ENCODE measurements around the gene ACER3.
"Not testable (repeated sequence)": the region's sequence is repeated elsewhere in the genome, so short reads cannot be mapped to it uniquely, and the experiment has no call there.

The ACER3 gene

DNA sequence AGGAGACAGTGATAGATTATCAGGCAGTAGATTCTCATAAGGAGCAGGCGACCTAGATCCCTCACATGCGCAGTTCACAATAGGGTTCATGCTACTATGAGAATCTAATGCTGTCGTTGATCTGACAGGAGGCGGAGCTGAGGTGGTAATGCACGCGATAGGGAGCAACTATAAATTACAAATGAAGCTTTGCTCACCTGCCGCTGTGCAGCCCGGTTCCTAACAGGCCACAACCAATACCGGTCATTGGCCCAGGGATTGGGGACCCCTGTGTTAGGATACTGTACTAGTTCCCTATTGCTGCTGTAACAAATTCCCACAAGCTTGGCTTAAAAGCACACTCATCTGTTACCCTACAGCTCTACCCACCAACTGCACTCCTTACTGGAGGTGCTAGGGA lies 184.2 kb downstream of the ACER3 start:
- Histone ChIP-seq H3K27ac (replicated peaks; ENCODE audit: low read length) (no peak overlapping the region), H2BK12ac (ENCODE audit: low read length) (no peak overlapping the region), H2AK5ac (ENCODE audit: low read depth, low read length) (no peak overlapping the region), H3K4ac (ENCODE audit: low read length) (no peak overlapping the region), H3K79me1 (ENCODE audit: low read depth, low read length) (no peaks in the 10 kb centered on the region), H4K8ac (ENCODE audit: low read depth, low read length) (no peak overlapping the region), H2AFZ (ENCODE audit: low read length) (no peak overlapping the region), H3K36me3 (replicated peaks in 1 of 2; ENCODE audit: control insufficient read depth in 2 of 2, insufficient read depth in 2 of 2, low read length in 2 of 2) (no peaks in the 10 kb centered on the region), H3K4me2 (ENCODE audit: insufficient read depth, low read length, poor library complexity, severe bottlenecking) (no peak overlapping the region), H3K9ac (ENCODE audit: low read depth, low read length, poor library complexity) (no peak overlapping the region), H2BK120ac (ENCODE audit: low read depth, low read length) (no peak overlapping the region), H3K9me3 (replicated peaks in 1 of 2; ENCODE audit: control insufficient read depth in 2 of 2, insufficient read depth in 1 of 2, low read depth in 1 of 2, low read length in 2 of 2) (peaks cover 0 to 10% of the 10 kb centered on the region in 2 donors), H3K14ac (ENCODE audit: low read length) (no peak overlapping the region), H2BK15ac (ENCODE audit: low read length) (no peak overlapping the region), H3K18ac (ENCODE audit: low read length) (no peak overlapping the region), H3K23ac (ENCODE audit: low read depth, low read length, poor library complexity) (no peak overlapping the region), H3K4me3 (ENCODE audit: low read length in 2 of 2) (no peak overlapping the region), H3K27me3 (ENCODE audit: control insufficient read depth in 3 of 3, insufficient read depth in 3 of 3, low read depth in 1 of 3, low read length in 3 of 3) (peaks cover 6 to 23% (median 19%) of the 10 kb centered on the region in 3 experiments), H4K91ac (ENCODE audit: low read depth, low read length, poor library complexity) (no peak overlapping the region), H3K4me1 (ENCODE audit: control insufficient read depth in 2 of 2, insufficient read depth in 1 of 2, low read depth in 1 of 2, low read length in 2 of 2) (peaks cover 3% of the 10 kb centered on the region in 2 donors), H2BK5ac (ENCODE audit: low read length) (no peak overlapping the region)
- no CpG with 5 or more reads among the region's 9 CpGs for WGBS, 2 donors (ENCODE audit: extremely low coverage in 2 of 2, insufficient read length in 2 of 2, insufficient replicate concordance in 1 of 2)
- no peak for DNase-seq (ENCODE audit: low spot score)

DNA sequence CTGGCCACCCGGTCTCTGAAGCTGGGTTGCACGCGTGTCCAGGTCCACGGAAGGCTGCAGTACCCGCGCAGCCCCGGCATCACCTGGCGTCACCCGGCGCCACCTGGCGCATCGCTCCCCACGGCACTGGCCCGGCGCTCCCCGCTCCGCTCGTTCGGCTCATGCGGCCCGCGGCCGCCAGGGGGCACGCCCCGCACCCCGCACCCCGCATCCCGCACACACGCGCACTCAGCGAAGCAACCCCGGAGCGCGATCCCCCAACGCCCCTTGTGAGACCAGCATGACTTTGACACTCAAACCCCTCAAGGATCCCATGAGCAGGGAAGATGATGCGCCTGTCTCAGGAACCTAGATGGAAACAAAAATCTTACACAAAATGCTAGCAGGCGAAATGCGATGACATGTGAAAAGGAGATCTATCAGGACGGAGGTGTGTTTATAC lies 185.4 kb downstream of the ACER3 start:
- peak; percentile 56 for DNase-seq (ENCODE audit: low spot score)
- H4K8ac ChIP-seq (ENCODE audit: low read depth, low read length): no peak overlapping the region
- no peak overlapping the region for H3K4me3 ChIP-seq (ENCODE audit: low read length in 2 of 2)
- peaks cover 0 to under 1% of the 10 kb centered on the region in 2 donors for H3K9me3 ChIP-seq (replicated peaks in 1 of 2; ENCODE audit: control insufficient read depth in 2 of 2, insufficient read depth in 1 of 2, low read depth in 1 of 2, low read length in 2 of 2)
- H2BK120ac ChIP-seq (ENCODE audit: low read depth, low read length): no peak overlapping the region
- H3K4me2 ChIP-seq (ENCODE audit: insufficient read depth, low read length, poor library complexity, severe bottlenecking): peak overlapping the region; percentile 56
- H3K79me1 ChIP-seq (ENCODE audit: low read depth, low read length): no peaks in the 10 kb centered on the region
- H4K91ac ChIP-seq (ENCODE audit: low read depth, low read length, poor library complexity): no peak overlapping the region
- H2AK5ac ChIP-seq (ENCODE audit: low read depth, low read length): no peak overlapping the region
- no CpG with 5 or more reads among the region's 39 CpGs for WGBS, 2 donors (ENCODE audit: extremely low coverage in 2 of 2, insufficient read length in 2 of 2, insufficient replicate concordance in 1 of 2)
- no peaks in the 10 kb centered on the region for H3K36me3 ChIP-seq (replicated peaks in 1 of 2; ENCODE audit: control insufficient read depth in 2 of 2, insufficient read depth in 2 of 2, low read length in 2 of 2)
- H2BK5ac ChIP-seq (ENCODE audit: low read length): no peak overlapping the region
- no peak overlapping the region for H3K27ac ChIP-seq (replicated peaks; ENCODE audit: low read length)
- H3K4ac ChIP-seq (ENCODE audit: low read length): no peak overlapping the region
- H3K27me3 ChIP-seq (ENCODE audit: control insufficient read depth in 3 of 3, insufficient read depth in 3 of 3, low read depth in 1 of 3, low read length in 3 of 3): peaks cover 0 to 16% (median 11%) of the 10 kb centered on the region in 3 experiments
- H2BK15ac ChIP-seq (ENCODE audit: low read length): no peak overlapping the region
- H3K4me1 ChIP-seq (ENCODE audit: control insufficient read depth in 2 of 2, insufficient read depth in 1 of 2, low read depth in 1 of 2, low read length in 2 of 2): peaks cover 1 to 3% of the 10 kb centered on the region in 2 donors
- H2BK12ac ChIP-seq (ENCODE audit: low read length): no peak overlapping the region
- no peak overlapping the region for H3K23ac ChIP-seq (ENCODE audit: low read depth, low read length, poor library complexity)
- H2AFZ ChIP-seq (ENCODE audit: low read length): peak overlapping the region; percentile 75
- H3K18ac ChIP-seq (ENCODE audit: low read length): no peak overlapping the region
- no peak overlapping the region for H3K9ac ChIP-seq (ENCODE audit: low read depth, low read length, poor library complexity)
- no peak overlapping the region for H3K14ac ChIP-seq (ENCODE audit: low read length)

DNA sequence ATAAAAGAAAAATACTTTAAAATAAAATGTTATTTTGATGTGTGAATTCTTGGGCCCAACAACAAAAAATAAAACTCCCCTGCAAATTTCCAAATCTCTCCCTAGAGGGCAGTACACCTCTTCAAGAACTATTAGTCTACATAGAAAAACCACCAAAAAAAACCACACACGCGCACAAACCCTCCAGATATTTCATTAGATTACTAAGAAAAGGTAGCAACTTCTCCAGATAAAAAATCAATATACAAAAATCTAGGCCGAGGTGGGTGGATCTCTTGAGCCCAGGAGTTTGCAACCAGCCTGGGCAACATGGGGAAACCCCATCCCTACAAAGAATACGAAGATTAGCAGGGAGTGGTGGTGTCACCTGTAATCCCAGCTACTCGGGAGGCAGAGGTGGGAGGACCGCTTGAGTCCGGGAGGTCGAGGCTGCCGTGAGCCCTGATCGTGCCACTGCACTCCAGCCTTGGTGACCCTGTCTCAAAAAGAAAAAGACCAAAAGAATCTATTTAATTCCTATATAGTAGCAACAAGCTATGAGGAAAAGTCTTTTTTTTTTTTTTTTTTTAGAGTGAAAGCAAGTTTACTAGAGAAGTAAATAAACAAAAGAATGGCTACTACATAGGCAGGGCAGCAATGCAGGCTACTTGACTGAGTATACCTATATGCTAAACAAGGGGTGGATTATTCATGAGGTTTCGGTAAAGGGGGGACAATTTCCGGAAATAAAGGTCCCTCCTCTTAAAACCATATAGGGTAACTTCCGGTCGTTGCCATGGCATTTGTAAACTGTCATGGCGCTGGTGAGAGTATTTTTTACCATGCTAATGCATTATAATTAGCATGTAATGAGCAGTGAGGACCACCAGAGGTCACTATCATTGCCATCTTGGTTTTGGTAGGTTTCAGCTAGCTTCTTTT lies 186.5 kb downstream of the ACER3 start:
- H2BK15ac ChIP-seq (ENCODE audit: low read length): no peak overlapping the region
- no peaks in the 10 kb centered on the region for H3K36me3 ChIP-seq (replicated peaks in 1 of 2; ENCODE audit: control insufficient read depth in 2 of 2, insufficient read depth in 2 of 2, low read length in 2 of 2)
- H3K9ac ChIP-seq (ENCODE audit: low read depth, low read length, poor library complexity): no peak overlapping the region
- H2BK12ac ChIP-seq (ENCODE audit: low read length): no peak overlapping the region
- H3K4me1 ChIP-seq (ENCODE audit: control insufficient read depth in 2 of 2, insufficient read depth in 1 of 2, low read depth in 1 of 2, low read length in 2 of 2): peaks cover 1 to 3% of the 10 kb centered on the region in 2 donors
- H4K91ac ChIP-seq (ENCODE audit: low read depth, low read length, poor library complexity): no peak overlapping the region
- no peak overlapping the region for H2BK5ac ChIP-seq (ENCODE audit: low read length)
- no peaks in the 10 kb centered on the region for H3K79me1 ChIP-seq (ENCODE audit: low read depth, low read length)
- no peak overlapping the region for H4K8ac ChIP-seq (ENCODE audit: low read depth, low read length)
- H3K4me3 ChIP-seq (ENCODE audit: low read length in 2 of 2): peak overlapping the region in 1 of 2 donors; percentile 25
- H2BK120ac ChIP-seq (ENCODE audit: low read depth, low read length): no peak overlapping the region
- H3K4me2 ChIP-seq (ENCODE audit: insufficient read depth, low read length, poor library complexity, severe bottlenecking): peak overlapping the region; percentile 2
- H2AK5ac ChIP-seq (ENCODE audit: low read depth, low read length): no peak overlapping the region
- peak; percentile 67 for DNase-seq (ENCODE audit: low spot score)
- peak overlapping the region; percentile 73 for H2AFZ ChIP-seq (ENCODE audit: low read length)
- no peak overlapping the region for H3K23ac ChIP-seq (ENCODE audit: low read depth, low read length, poor library complexity)
- no peak overlapping the region for H3K14ac ChIP-seq (ENCODE audit: low read length)
- H3K27me3 ChIP-seq (ENCODE audit: control insufficient read depth in 3 of 3, insufficient read depth in 3 of 3, low read depth in 1 of 3, low read length in 3 of 3): peaks cover 0 to 16% (median 10%) of the 10 kb centered on the region in 3 experiments
- no CpG with 5 or more reads among the region's 15 CpGs for WGBS, 2 donors (ENCODE audit: extremely low coverage in 2 of 2, insufficient read length in 2 of 2, insufficient replicate concordance in 1 of 2)
- no peak overlapping the region for H3K4ac ChIP-seq (ENCODE audit: low read length)
- no peak overlapping the region for H3K27ac ChIP-seq (replicated peaks; ENCODE audit: low read length)
- H3K18ac ChIP-seq (ENCODE audit: low read length): no peak overlapping the region
- H3K9me3 ChIP-seq (replicated peaks in 1 of 2; ENCODE audit: control insufficient read depth in 2 of 2, insufficient read depth in 1 of 2, low read depth in 1 of 2, low read length in 2 of 2): no peaks in the 10 kb centered on the region

DNA sequence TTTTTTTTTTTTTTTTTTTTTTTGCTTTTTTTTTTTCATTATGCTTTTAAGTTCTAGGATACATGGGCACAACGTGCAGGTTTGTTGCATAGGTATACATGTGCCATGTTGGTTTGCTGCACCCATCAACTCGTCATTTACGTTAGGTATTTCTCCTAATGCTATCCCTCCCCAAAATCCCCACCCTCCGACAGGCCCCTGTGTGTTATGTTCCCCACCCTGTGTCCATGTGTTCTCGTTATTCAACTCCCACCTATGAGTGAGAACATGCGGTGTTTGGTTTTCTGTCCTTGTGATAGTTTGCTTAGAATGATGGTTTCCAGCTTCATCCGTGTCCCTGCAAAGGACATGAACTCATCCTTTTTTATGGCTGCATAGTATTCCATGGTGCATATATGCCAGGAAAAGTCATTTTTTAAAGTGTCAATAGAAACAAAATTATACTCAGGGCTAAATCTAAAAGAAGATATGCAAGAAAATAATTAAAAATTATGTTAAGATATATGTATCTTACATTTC lies 187.3 kb downstream of the ACER3 start:
- not testable (repeated sequence) for DNase-seq (ENCODE audit: low spot score)
- peaks cover 0 to 16% (median 10%) of the 10 kb centered on the region in 3 experiments for H3K27me3 ChIP-seq (ENCODE audit: control insufficient read depth in 3 of 3, insufficient read depth in 3 of 3, low read depth in 1 of 3, low read length in 3 of 3)
- no CpG with 5 or more reads among the region's 7 CpGs for WGBS, 2 donors (ENCODE audit: extremely low coverage in 2 of 2, insufficient read length in 2 of 2, insufficient replicate concordance in 1 of 2)

More for the DNA sequence above, 187.3 kb downstream of the ACER3 start:
- H2BK15ac ChIP-seq (ENCODE audit: low read length); H3K36me3 ChIP-seq (replicated peaks in 1 of 2; ENCODE audit: control insufficient read depth in 2 of 2, insufficient read depth in 2 of 2, low read length in 2 of 2); H3K4me3 ChIP-seq (ENCODE audit: low read length in 2 of 2); H3K4me1 ChIP-seq (ENCODE audit: control insufficient read depth in 2 of 2, insufficient read depth in 1 of 2, low read depth in 1 of 2, low read length in 2 of 2); H3K27ac ChIP-seq (replicated peaks; ENCODE audit: low read length); H3K14ac ChIP-seq (ENCODE audit: low read length); H4K8ac ChIP-seq (ENCODE audit: low read depth, low read length); H3K4ac ChIP-seq (ENCODE audit: low read length); H3K79me1 ChIP-seq (ENCODE audit: low read depth, low read length); H4K91ac ChIP-seq (ENCODE audit: low read depth, low read length, poor library complexity); H3K9me3 ChIP-seq (replicated peaks in 1 of 2; ENCODE audit: control insufficient read depth in 2 of 2, insufficient read depth in 1 of 2, low read depth in 1 of 2, low read length in 2 of 2); H3K4me2 ChIP-seq (ENCODE audit: insufficient read depth, low read length, poor library complexity, severe bottlenecking); H2BK5ac ChIP-seq (ENCODE audit: low read length); H3K18ac ChIP-seq (ENCODE audit: low read length); H2AK5ac ChIP-seq (ENCODE audit: low read depth, low read length); H2BK120ac ChIP-seq (ENCODE audit: low read depth, low read length); H2AFZ ChIP-seq (ENCODE audit: low read length); H2BK12ac ChIP-seq (ENCODE audit: low read length); H3K23ac ChIP-seq (ENCODE audit: low read depth, low read length, poor library complexity); H3K9ac ChIP-seq (ENCODE audit: low read depth, low read length, poor library complexity): not testable (repeated sequence)
